Measurements from ENCODE around the gene UNC5C. TPM values are rescaled to one million over a fixed set of nuclear protein-coding genes. Genes with fewer than 3 reads are reported as not detected.

Gene UNC5C
- total and polyA plus RNA-seq, 10 of the 15 experiments (the other 5 are each of a cell fraction or from before 2014, with no cell fraction given), result 0.02 to 2.0 (median 0.15) TPM; not detected in 1

GRCh38 chr4:95319169-95319568 is 229.6 kb downstream of the UNC5C start:
- Histone ChIP-seq H3K9ac (ENCODE audit: control insufficient read depth, insufficient read depth, low read length) (no peak overlapping the region), H4K20me1 (ENCODE audit: control insufficient read depth, insufficient read depth) (no peaks in the 10 kb centered on the region), H3K4me3 (no peak overlapping the region), H3K36me3 (ENCODE audit: control insufficient read depth in 2 of 2, insufficient read depth in 2 of 2, low read length in 1 of 2) (no peaks in the 10 kb centered on the region), H3K27me3 (replicated peaks in 1 of 2; ENCODE audit: control insufficient read depth in 2 of 2, insufficient read depth in 2 of 2, low read length in 1 of 2) (no peaks in the 10 kb centered on the region), H3K79me2 (ENCODE audit: control insufficient read depth, insufficient read depth, low read length) (no peaks in the 10 kb centered on the region), H2AFZ (ENCODE audit: control insufficient read depth, low read depth, low read length) (no peak overlapping the region), H3K9me3 (replicated peaks; ENCODE audit: control insufficient read depth, insufficient read depth, low read length) (no peaks in the 10 kb centered on the region), H3K4me2 (ENCODE audit: control insufficient read depth, insufficient read depth) (no peak overlapping the region), H3K27ac (ENCODE audit: control insufficient read depth, insufficient read depth) (no peak overlapping the region), H3K4me1 (ENCODE audit: control insufficient read depth, insufficient read depth, low read length) (no peaks in the 10 kb centered on the region)
- in situ Hi-C loops (cut with MboI), result no loop called here
- RAD21 ChIA-PET (ENCODE audit: unreplicated experiment), result no interaction called here
- BruUV-seq (replicated peaks), result no TSS peak
- ATAC-seq (no peak), FAIRE-seq (no peak), DNase-seq (ENCODE audit: low read depth, low spot score) (no peak)
- intact Hi-C loops (cut with micrococcal nuclease; ENCODE audit: unreplicated experiment), result no loop called here
- WGBS (ENCODE audit: insufficient coverage, insufficient replicate concordance, low lambda C conversion rate, missing lambda C conversion rate), result 52% methylated on average over 3 of the region's 3 CpGs
- CTCF ChIA-PET, result no interaction called here
- POLR2A ChIA-PET, result no interaction called here
- TF ChIP-seq RB1 (IDR thresholded peaks at IDR 0.05; ENCODE audit: borderline replicate concordance) (no peak), MTA2 (IDR thresholded peaks at IDR 0.05; ENCODE audit: low read depth) (no peak), ZNF274 (IDR thresholded peaks at IDR 0.05; ENCODE audit: insufficient read depth, insufficient read length) (no peak), TBL1XR1 (IDR thresholded peaks at IDR 0.05; ENCODE audit: low read depth, low read length) (no peak), HSF1 (IDR thresholded peaks at IDR 0.05; ENCODE audit: low read depth, low read length) (no peak), CHD1 (IDR thresholded peaks at IDR 0.05; ENCODE audit: low read depth, low read length) (no peak)
- SMC1A ChIA-PET (ENCODE audit: uncharacterized antibody, unreplicated experiment), result no interaction called here

- no peaks in the 10 kb centered on the region for H3K9me3 ChIP-seq (replicated peaks; ENCODE audit: control insufficient read depth, insufficient read depth, low read length)
- no TSS peak for BruUV-seq (replicated peaks)
- in situ Hi-C loops (cut with MboI), result no loop called here
- no peaks in the 10 kb centered on the region for H3K27me3 ChIP-seq (replicated peaks in 1 of 2; ENCODE audit: control insufficient read depth in 2 of 2, insufficient read depth in 2 of 2, low read length in 1 of 2)
- H3K9ac ChIP-seq (ENCODE audit: control insufficient read depth, insufficient read depth, low read length), result no peak overlapping the region
- ChIA-PET SMC1A (ENCODE audit: uncharacterized antibody, unreplicated experiment) (no interaction called here), POLR2A (no interaction called here), RAD21 (ENCODE audit: unreplicated experiment) (no interaction called here), CTCF (no interaction called here)
- intact Hi-C loops (cut with micrococcal nuclease; ENCODE audit: unreplicated experiment), result no loop called here
- H3K36me3 ChIP-seq (ENCODE audit: control insufficient read depth in 2 of 2, insufficient read depth in 2 of 2, low read length in 1 of 2), result no peaks in the 10 kb centered on the region
- H2AFZ ChIP-seq (ENCODE audit: control insufficient read depth, low read depth, low read length), result no peak overlapping the region
- H3K27ac ChIP-seq (ENCODE audit: control insufficient read depth, insufficient read depth), result no peak overlapping the region
- H4K20me1 ChIP-seq (ENCODE audit: control insufficient read depth, insufficient read depth), result no peaks in the 10 kb centered on the region
- H3K4me2 ChIP-seq (ENCODE audit: control insufficient read depth, insufficient read depth), result no peak overlapping the region
- TF ChIP-seq SUPT20H (IDR thresholded peaks at IDR 0.05; ENCODE audit: borderline replicate concordance, control insufficient read depth, low read depth, low read length) (no peak), ETV6 (conservative IDR thresholded peaks at IDR 0.05 in 1 of 2, IDR thresholded peaks at IDR 0.05 in 1 of 2; ENCODE audit: borderline replicate concordance in 1 of 2, low read depth in 1 of 2) (no peak), CREB1 (IDR thresholded peaks at IDR 0.05; ENCODE audit: low read depth) (no peak), ZNF384 (IDR thresholded peaks at IDR 0.05; ENCODE audit: borderline replicate concordance, low read depth, low read length) (no peak), SIX5 (IDR thresholded peaks at IDR 0.05; ENCODE audit: low read depth, low read length, severe bottlenecking) (no peak), BRCA1 (IDR thresholded peaks at IDR 0.05; ENCODE audit: low read depth, low read length) (no peak), POU2F2 (IDR thresholded peaks at IDR 0.05; ENCODE audit: borderline replicate concordance, low read depth, low read length) (no peak)
- no peak for FAIRE-seq
- H3K4me3 ChIP-seq, result no peak overlapping the region
- H3K79me2 ChIP-seq (ENCODE audit: control insufficient read depth, insufficient read depth, low read length), result no peaks in the 10 kb centered on the region
- no peak for ATAC-seq
- 0% methylated on average over 1 of the region's 1 CpG for WGBS (ENCODE audit: insufficient coverage, insufficient replicate concordance, low lambda C conversion rate, missing lambda C conversion rate)
- H3K4me1 ChIP-seq (ENCODE audit: control insufficient read depth, insufficient read depth, low read length), result no peaks in the 10 kb centered on the region
- DNase-seq (ENCODE audit: low read depth, low spot score), result no peak
These were observed 230.3 kb downstream of the UNC5C start for GRCh38 chr4:95318483-95318882.

All from GM12878 (cell line).